WTC11 (cell line): Measurements from ENCODE around the gene NCF2. TPM values are rescaled to one million over a fixed set of nuclear protein-coding genes. Genes with fewer than 3 reads are reported as not detected.

Experiments used
- ATAC-seq: fragments of 200-7000 bp; cut with Tn5 transposase; 2 replicates; pipeline ENCODE4 v1.10.0; 2021; ENCODE audit warnings: mild to moderate bottlenecking, moderate library complexity
- CTCF ChIA-PET: fragments of 300-600 bp; sonication (Branson Sonifier 250); formaldehyde crosslinking; loops from one replicate; lab custom pipeline; 2021; ENCODE audit warnings: antibody characterized with exemption; lab: Charles Lee
- POLR2A ChIA-PET: fragments of 350-600 bp; sonication (Branson Sonifier 250); formaldehyde crosslinking; loops from one replicate; lab custom pipeline; 2021; ENCODE audit warnings: antibody characterized with exemption; lab: Charles Lee
- DNase-seq: peaks from one replicate; pipeline ENCODE4 v3.0.0; 2021; ENCODE audit warnings: low spot score
- H3K27ac Mint-ChIP-seq: 2 replicates; pipeline ENCODE4 v1.8.0; 2021; ENCODE audit warnings: mixed read lengths
- H3K27me3 Mint-ChIP-seq: 2 replicates; pipeline ENCODE4 v1.8.0; 2021; ENCODE audit warnings: low read depth, mild to moderate bottlenecking, moderate library complexity, mixed read lengths
- H3K36me3 Mint-ChIP-seq: 2 replicates; pipeline ENCODE4 v1.8.0; 2021; ENCODE audit warnings: mixed read lengths
- H3K4me1 Mint-ChIP-seq: 2 replicates; pipeline ENCODE4 v1.8.0; 2022; ENCODE audit warnings: mixed read lengths
- H3K4me3 Mint-ChIP-seq: 2 replicates; pipeline ENCODE4 v1.8.0; 2021; ENCODE audit warnings: mild to moderate bottlenecking, moderate library complexity, mixed read lengths
- H3K9me3 Mint-ChIP-seq: 2 replicates; pipeline ENCODE4 v1.8.0; 2021; ENCODE audit warnings: mixed read lengths
- ARID4B ChIP-seq: sonication (generic); formaldehyde crosslinking; IDR thresholded peaks from 2 replicates; pipeline ENCODE4 v1.8.0; 2023; ENCODE audit warnings: missing genetic modification reagents, mild to moderate bottlenecking, borderline replicate concordance
- ATF1 ChIP-seq: sonication (generic); formaldehyde crosslinking; IDR thresholded peaks from 2 replicates; pipeline ENCODE4 v1.8.1; 2023; ENCODE audit warnings: mild to moderate bottlenecking, moderate library complexity, missing genetic modification reagents
- CBFB ChIP-seq: sonication (generic); formaldehyde crosslinking; IDR thresholded peaks from 2 replicates; pipeline ENCODE4 v1.8.1; 2022; ENCODE audit warnings: mild to moderate bottlenecking, low read depth, missing genetic modification reagents
- CDX4 ChIP-seq: fragments of 250-450 bp; sonication (Bioruptor Pico); IDR thresholded peaks from 2 replicates; pipeline ENCODE4 v1.9.0; 2021; ENCODE audit warnings: moderate library complexity, mild to moderate bottlenecking, inconsistent platforms, borderline replicate concordance
- E2F5 ChIP-seq: sonication (generic); formaldehyde crosslinking; IDR thresholded peaks from 2 replicates; pipeline ENCODE4 v1.8.1; 2022; ENCODE audit warnings: mild to moderate bottlenecking, moderate library complexity, missing genetic modification reagents
- ELF4 ChIP-seq: sonication (generic); formaldehyde crosslinking; IDR thresholded peaks from 2 replicates; pipeline ENCODE4 v1.8.1; 2022; ENCODE audit warnings: low read depth, mild to moderate bottlenecking, moderate library complexity, missing genetic modification reagents
- FOXJ3 ChIP-seq: sonication (generic); formaldehyde crosslinking; IDR thresholded peaks from 2 replicates; pipeline ENCODE4 v1.9.0; 2021; ENCODE audit warnings: missing genetic modification reagents, mild to moderate bottlenecking, borderline replicate concordance
- GTF2I ChIP-seq: fragments of 250-450 bp; sonication (Bioruptor Pico); conservative IDR thresholded peaks from 2 replicates; pipeline ENCODE4 v1.4.0; 2021; ENCODE audit warnings: mild to moderate bottlenecking
- HMGA2 ChIP-seq: fragments of 250-450 bp; sonication (Bioruptor Pico); IDR thresholded peaks from 2 replicates; pipeline ENCODE4 v1.4.0; 2021; ENCODE audit warnings: mild to moderate bottlenecking, moderate library complexity
- HMGXB4 ChIP-seq: sonication (generic); formaldehyde crosslinking; IDR thresholded peaks from 2 replicates; pipeline ENCODE4 v1.8.1; 2023; ENCODE audit warnings: mild to moderate bottlenecking, moderate library complexity, missing genetic modification reagents
- JAZF1 ChIP-seq: fragments of 250-450 bp; sonication (Bioruptor Pico); IDR thresholded peaks from 2 replicates; pipeline ENCODE4 v1.9.0; 2021; ENCODE audit warnings: moderate library complexity, mild to moderate bottlenecking, inconsistent platforms
- RORB ChIP-seq: fragments of 250-450 bp; sonication (Bioruptor Pico); IDR thresholded peaks from 2 replicates; pipeline ENCODE4 v1.9.0; 2021; ENCODE audit warnings: mild to moderate bottlenecking
- TCF7 ChIP-seq: sonication (generic); formaldehyde crosslinking; IDR thresholded peaks from 2 replicates; pipeline ENCODE4 v1.8.0; 2022; ENCODE audit warnings: mild to moderate bottlenecking, low read depth, missing genetic modification reagents, moderate library complexity
- ZBTB21 ChIP-seq: sonication (generic); formaldehyde crosslinking; IDR thresholded peaks from 2 replicates; pipeline ENCODE4 v1.8.1; 2023; ENCODE audit warnings: mild to moderate bottlenecking, missing genetic modification reagents, borderline replicate concordance
- ZSCAN18 ChIP-seq: fragments of 250-450 bp; sonication (Bioruptor Pico); IDR thresholded peaks from 2 replicates; pipeline ENCODE4 v2.1.2; 2022; ENCODE audit warnings: mild to moderate bottlenecking, moderate library complexity
- total RNA-seq: library from RNA; stranded (reverse); gene quantifications from 3 replicates; pipeline ENCODE4 v1.2.3, GENCODE V29; 2021

Gene NCF2
- total RNA-seq, 1 experiment from 2014 or later: 0.52 TPM

GRCh38 chr1:183577897-183578465 lies 12.3 kb downstream of the NCF2 start (continued):
- TF ChIP-seq HMGXB4 (CRISPR knock-in tag): no peak
- TF ChIP-seq ARID4B (CRISPR knock-in tag): no peak
- no peak for TF ChIP-seq ZSCAN18 (CRISPR knock-in tag)
- no peak for TF ChIP-seq ELF4 (CRISPR knock-in tag)
- no peak for TF ChIP-seq RORB (CRISPR knock-in tag)

- no peak overlapping the region for H3K27ac Mint-ChIP-seq
- DNase-seq: no peak
- CTCF ChIA-PET: no interaction called here
- no peak for ATAC-seq
- 0 out of 2 replicates have a peak, but pooled peaks cover 2% of the 10 kb centered on the region for H3K4me1 Mint-ChIP-seq
- POLR2A ChIA-PET: no interaction called here
- H3K9me3 Mint-ChIP-seq: no peaks in the 10 kb centered on the region
- H3K27me3 Mint-ChIP-seq: no peaks in the 10 kb centered on the region
- H3K36me3 Mint-ChIP-seq: no peaks in the 10 kb centered on the region
- no peak for TF ChIP-seq E2F5 (CRISPR knock-in tag)
- TF ChIP-seq FOXJ3 (CRISPR knock-in tag): no peak
- no peak for TF ChIP-seq JAZF1
- TF ChIP-seq HMGA2 (CRISPR knock-in tag): no peak
- no peak overlapping the region for H3K4me3 Mint-ChIP-seq
Measured at GRCh38 chr1:183576537-183576936, 13.7 kb downstream of the NCF2 start.

- ChIA-PET POLR2A (no interaction called here), CTCF (no interaction called here)
- DNase-seq: no peak
- no peak overlapping the region for H3K27ac Mint-ChIP-seq
- no peaks in the 10 kb centered on the region for H3K36me3 Mint-ChIP-seq
- H3K27me3 Mint-ChIP-seq: no peaks in the 10 kb centered on the region
- H3K4me1 Mint-ChIP-seq: 0 out of 2 replicates have a peak, but pooled peaks cover 2% of the 10 kb centered on the region
- no peaks in the 10 kb centered on the region for H3K9me3 Mint-ChIP-seq
- no peak for ATAC-seq
- H3K4me3 Mint-ChIP-seq: no peak overlapping the region
- TF ChIP-seq ATF1 (CRISPR knock-in tag): no peak
- TF ChIP-seq ARID4B (CRISPR knock-in tag): no peak
- TF ChIP-seq TCF7: no peak
- TF ChIP-seq CBFB (CRISPR knock-in tag): no peak
- TF ChIP-seq CDX4: no peak
- no peak for TF ChIP-seq ZBTB21 (CRISPR knock-in tag)
- no peak for TF ChIP-seq GTF2I
Measured at GRCh38 chr1:183575606-183576005, 14.7 kb downstream of the NCF2 start.
